ENCODE results near the gene OSBPL9.
"Not testable (repeated sequence)": the region's sequence is repeated elsewhere in the genome, so short reads cannot be mapped to it uniquely, and the experiment has no call there.

Gene OSBPL9

DNA sequence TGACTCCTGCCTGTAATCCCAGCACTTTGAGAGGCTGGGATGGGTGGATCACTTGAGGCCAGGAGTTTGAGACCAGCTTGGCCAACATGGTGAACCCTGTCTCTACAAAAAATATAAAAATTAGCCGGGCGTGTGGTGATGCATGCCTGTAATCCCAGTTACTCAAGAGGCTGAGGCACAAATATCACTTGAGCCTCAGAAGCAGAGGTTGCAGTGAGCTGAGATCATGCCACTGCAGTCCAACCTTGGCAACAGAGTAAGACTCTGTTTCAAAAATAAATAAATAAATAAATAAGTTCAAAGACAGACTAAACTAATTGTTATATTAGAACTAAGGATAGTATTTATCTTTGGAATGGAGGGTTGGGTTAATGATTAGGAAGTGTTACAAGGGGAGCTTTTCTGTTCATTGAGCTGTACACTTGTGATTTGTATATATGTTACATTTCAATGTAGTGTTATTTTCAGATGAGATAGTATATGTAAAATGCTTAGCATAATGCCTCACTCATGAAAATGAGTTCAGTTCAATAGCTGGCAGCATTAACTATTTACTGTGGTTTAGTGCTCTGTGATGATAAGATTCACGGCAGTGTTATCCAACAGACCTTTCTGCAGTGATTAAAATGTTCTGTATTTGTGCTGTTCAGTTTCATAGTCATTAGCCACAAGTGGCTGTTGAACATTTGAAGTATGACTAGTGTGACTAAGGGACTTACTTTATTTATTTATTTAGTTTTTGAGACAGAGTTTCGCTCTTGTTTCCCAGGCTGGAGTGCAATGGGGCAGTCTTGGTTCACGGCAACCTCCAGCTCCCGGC is 47.7 kb downstream of the OSBPL9 start:
- peak; percentile 48 for DNase-seq (ENCODE audit: low spot score)

DNA sequence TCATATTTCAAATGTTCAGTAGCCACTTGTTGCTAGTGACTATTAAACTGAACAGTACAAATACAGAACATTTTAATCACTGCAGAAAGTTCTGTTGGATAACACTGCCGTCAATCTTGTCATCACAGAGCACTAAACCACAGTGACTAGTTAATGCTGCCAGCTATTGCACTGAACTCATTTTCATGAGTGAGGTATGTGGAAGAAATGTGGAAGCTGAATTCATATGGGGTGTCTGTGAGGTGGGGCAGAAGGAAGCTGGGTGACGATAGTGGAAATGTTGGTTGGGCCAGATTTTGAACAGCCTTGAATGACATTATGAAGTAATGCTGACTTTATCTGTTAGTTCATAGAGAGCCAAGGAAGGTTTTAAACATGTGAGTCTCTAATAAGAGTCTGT is 49.6 kb downstream of the OSBPL9 start:
- DNase-seq (ENCODE audit: low spot score), result peak; percentile 51

DNA sequence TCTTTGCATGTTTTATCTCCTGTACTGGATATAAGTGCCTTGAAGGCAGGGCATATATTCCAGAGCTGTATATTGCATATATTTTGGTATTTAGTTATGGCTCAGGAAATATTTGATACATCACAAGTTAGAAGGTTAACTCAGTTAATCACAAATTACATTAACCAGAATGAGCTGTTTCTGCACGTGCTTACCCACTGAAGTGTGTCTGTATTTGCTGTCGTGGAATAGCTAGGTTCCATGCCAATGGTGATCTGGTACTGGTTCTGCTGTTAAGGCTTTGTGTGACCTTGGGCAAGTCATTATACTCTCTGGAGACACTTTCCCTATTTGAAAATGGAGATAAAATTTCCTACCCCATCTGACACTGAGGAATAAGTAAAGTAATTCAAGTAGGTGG is 50.7 kb downstream of the OSBPL9 start:
- peak; percentile 51 for DNase-seq (ENCODE audit: low spot score)

DNA sequence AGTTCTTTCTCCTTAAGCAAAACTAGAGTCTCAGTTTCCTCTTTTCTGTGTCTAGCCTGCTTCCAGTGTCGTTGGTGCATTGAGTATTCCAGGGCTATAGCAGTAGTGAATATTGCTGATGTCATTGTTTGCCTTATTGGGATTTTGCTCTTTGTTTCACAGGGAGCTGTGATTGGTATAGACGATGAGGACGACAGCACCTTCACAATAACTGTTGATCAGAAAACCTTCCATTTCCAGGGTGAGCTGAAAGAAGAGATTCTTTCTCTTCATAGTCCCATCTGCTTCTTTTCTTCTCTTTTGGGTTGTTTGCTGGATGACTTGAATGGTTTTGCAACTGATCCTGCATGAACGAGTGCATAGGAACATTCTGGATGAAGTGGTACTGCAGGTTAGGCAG is 52.4 kb downstream of the OSBPL9 start:
- DNase-seq (ENCODE audit: low spot score), result no peak

DNA sequence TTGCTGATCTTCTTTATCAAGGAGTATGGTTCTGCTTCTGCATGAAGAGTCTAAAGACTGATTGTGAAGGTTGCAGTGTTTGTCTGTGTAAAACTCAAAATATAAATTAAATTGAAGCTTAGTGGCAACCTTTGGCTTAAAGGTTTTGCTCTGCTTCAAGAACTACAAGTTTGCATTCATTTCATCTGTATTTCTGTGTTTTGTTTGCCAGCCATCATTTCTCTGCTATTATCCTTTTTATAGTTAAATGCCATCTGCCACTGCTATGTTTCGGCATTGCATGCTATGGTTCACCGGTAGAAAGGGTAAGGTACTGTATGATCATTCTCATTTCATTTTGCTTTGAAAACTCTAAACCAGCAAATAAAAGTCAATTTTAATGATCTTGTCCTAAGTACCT is 52.9 kb downstream of the OSBPL9 start:
- DNase-seq (ENCODE audit: low spot score), result no peak

DNA sequence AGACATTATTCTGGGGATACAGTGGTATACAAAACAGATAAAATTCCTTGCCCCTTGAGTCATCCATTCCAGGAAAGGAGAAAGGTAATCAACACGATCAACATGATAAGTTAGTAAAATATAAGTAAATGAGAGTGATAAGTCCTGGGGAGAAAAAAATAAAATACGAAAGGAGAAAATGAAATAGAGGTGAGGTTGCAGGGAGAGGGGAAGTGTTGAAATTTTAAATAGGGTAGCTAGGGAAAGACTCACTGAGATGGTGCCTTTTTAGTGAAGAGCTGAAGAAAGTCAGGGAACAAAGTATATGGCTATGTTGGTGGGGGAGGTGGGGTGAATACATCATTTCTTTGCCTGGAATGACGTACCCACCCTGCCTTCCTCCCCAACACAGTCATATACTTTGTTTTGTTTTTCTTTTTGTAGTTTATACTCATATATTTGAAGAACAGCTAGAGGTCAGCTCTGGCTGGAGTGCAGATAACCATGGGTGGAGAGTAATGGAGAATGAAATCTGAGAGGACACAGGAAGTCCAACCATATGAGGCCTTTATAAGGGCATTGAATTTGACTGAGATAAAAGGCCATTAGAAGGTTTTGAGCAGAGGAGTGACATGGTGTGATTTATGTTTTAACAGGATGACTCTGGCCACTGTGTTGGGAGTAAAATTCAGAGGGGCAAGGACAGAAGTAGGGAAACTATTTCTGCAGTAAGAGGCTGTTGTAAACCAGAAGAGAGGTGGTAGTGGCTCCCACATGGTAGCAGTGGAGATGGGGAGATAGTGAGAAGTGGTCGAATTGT is 54.8 kb downstream of the OSBPL9 start:
- DNase-seq (ENCODE audit: low spot score), result no peak

DNA sequence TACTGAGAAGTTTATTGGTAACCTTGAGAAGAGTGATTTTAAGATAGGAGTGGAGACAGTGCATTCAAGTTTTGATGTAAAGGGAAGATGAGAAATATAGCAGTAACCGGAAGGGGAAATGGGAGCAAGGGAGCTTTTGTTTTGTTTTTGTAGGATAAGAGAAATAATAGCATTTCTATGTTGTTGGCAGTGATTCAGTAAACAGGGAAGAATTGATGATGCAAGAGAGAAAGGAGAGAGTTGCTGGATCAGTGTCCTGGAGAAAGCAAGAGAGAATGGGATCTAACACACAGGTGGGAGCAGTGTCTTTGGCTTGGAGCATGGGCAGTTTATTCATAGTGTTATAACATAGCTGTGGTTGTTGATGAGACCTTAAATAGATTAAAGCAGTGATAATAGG is 56.4 kb downstream of the OSBPL9 start:
- DNase-seq (ENCODE audit: low spot score), result no peak

DNA sequence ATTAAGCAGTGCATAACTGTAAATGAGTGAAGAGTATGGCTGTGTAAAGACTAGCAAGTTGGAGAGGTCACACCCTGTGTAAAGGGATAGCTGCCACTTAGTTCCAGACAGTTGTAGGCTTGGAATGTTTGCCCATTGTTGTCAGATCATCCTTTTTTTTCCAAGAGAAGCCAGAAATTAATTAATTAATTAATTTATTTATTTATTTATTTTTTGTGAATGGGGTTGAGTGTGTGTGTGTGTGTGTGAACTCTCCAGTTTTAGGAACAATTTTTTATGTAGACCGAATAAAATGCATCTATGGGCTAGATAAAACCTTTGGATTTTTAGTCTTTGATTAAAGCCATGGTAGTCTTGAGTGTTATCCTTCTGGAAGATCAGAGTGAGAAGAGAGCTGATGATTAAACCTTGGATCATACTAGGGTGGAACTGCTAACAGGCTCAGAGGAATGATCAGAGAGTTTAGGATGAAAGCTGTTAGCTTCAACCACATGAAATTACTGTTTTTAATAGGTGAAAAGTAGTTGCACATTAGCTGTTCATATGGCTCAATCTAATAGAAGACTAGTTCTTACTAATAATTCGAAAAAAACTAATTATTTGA is 58.4 kb downstream of the OSBPL9 start:
- DNase-seq (ENCODE audit: low spot score), result peak; percentile 39

DNA sequence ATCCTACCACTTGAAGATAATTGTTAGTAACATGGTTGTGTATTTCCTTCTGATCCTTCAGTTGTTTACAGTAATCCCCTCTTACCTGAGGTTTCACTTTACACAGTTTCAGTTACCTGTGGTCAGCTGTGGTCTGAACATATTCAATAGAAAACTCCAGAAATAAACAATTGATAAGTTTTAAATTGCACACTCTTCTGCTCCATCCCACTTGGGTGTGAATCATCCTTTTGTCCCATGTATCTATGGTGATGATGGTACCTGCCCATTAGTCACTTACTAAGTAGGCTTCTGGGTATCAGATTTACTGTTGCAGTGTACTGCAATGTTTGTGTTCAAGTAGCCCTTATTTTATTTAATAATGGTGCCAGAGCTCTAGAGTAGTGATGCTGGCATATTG is 62.5 kb downstream of the OSBPL9 start:
- peak; percentile 73 for DNase-seq (ENCODE audit: low spot score)

DNA sequence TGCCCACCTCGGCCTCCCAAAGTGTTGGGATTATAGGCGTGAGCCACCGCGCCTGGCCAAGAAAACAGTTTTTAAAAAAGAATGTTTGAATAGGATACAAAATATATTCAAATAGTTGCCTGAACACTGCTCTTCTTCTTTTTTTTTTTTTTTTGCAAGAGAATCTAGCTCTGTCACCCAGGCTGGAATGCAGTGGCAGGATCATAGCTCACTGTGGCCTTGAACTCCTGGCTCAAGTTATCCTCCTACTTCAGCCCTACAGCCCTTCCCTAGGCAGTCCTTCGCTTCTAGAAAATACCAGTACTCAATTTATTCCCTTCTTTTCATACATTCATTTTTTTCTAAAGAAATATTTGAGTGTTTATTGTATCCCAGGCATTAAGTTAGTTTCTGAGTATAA is 67.9 kb downstream of the OSBPL9 start:
- no peak for DNase-seq (ENCODE audit: low spot score)

DNA sequence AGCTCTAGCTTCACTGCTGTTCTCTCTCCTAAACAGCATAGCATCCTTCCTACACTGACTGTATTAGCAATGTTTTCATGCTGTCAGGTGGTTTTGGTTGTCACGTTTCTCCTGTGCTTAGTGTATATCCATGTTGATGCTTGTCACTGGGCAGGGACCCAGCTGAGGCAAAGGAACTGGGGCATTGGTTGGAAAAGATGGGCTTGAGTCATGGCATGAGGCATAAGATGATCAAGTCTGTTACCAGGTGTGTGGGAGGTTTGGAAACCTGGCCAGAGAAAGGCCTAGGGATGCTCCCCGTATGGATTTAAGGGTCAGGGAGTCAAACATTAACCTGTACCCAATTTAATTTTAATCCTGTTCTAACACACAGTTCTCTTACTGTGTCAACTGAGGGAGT is 69.6 kb downstream of the OSBPL9 start:
- peak; percentile 79 for DNase-seq (ENCODE audit: low spot score)

DNA sequence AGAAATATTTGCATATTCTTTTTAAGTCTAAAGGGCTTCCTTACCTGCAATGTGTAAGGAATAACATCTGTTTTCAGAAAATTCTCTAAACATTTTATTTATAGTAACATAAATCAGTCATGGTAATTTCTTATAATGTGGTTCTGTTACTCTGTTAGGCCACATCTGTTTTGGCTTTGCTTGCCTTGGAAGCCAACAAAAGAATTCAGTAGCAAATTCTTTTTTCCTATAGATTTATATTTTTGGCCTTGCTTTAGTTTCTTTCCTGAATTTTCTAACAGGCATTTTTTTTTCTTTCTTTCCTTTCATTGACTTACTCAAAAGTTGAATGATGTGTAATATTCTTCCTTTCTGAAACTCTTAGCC is 72.2 kb downstream of the OSBPL9 start:
- DNase-seq (ENCODE audit: low spot score), result no peak

DNA sequence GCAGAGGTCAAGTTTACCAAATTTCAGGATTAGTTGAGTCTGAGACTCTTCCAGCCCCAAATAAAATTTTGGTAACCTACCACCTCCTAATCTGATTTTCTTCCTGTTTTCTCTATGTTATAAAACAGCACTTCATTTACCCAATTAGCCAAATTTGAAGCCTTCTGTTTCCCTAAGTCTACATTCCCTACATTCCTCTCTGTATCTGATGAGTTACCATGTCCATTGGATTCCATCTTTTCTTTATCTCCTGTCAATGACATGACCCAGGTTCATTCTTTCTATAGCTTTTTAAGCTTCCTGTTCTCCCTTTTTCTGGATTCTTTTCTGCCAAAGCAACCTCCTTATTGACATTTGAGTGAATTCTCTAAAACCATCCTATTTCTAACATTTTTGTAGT is 72.8 kb downstream of the OSBPL9 start:
- DNase-seq (ENCODE audit: low spot score), result no peak

DNA sequence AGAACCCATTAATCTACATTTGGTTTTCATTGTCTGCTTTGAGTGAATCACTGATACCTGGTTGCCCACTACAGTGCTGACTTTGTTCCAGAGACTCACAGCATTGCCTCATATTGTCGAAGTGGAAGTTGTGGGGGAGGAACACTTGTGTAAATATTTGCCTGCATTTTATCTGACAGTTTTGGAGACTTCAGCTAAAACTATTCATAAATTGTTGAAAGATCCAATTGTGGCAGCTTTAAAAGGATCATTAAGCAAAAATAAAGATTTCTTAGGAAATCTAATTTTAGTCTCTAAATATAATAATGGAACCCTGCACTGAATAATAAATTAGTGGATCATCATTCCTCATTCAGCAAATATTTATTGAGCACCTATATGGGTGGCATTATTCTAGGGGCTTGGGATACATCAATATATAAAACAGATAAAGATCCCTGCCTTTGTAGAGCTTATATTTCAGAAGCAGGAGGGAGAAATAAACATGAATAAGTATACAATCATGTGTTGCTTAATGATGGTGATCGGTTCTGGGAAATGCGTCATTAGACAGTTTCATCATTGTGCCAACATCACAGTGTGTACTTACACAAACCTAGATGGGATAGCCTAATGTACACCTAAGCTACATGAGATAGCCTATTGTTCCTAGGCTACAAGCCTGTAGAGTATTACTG is 73.5 kb downstream of the OSBPL9 start:
- peak; percentile 65 for DNase-seq (ENCODE audit: low spot score)

DNA sequence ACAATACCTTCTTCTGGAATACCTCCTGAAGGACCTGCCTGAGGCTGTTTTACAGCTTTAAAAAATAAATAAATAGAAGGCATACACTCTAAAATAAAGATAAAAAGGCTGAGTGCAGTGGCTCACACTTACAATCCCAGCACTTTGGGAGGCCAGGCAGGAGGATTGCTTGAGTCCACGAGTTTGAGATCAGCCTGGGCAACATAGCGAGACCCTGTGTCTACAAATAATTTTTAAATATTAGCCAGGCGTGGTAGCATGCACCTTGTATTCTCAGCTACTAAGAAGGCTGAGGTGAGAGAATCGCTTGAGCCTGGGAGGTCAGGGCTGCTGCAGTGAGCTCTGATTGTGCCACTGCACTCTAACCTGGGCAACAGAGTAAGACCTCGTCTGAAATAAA is 75.0 kb downstream of the OSBPL9 start:
- DNase-seq (ENCODE audit: low spot score), result no peak

DNA sequence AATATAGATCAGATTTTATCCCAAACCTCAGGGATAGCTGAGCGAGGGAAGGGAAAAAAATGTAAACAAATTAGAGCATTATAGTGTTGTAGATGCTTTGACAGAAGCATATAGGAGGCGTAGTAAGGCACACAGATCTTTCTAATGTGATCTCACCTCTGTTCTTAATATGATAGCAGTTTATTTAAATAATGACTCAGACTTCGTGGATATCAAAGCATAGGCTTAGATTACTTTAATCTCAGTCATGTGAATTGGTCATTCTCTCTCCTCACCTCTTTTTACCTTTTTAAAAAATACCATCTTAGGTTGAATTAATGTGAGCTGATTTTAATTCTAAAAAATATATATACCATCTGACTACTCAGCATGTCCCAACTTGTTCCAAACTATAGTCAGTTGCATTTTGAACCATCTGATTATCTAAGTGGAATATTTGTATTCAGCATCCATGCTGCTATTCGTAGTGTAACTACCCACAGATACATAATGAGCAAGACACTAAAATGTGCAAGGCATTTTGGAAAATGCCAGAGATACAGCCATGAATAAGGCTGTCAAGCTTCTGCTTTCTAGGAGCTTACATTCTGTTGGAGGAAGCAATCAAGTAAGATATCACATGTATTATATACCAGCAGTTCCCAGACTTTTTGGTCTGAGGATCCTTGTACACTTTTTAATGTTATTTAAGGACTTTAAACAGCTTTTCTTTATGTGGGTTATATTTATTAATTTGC is 76.7 kb downstream of the OSBPL9 start:
- DNase-seq (ENCODE audit: low spot score), result no peak

DNA sequence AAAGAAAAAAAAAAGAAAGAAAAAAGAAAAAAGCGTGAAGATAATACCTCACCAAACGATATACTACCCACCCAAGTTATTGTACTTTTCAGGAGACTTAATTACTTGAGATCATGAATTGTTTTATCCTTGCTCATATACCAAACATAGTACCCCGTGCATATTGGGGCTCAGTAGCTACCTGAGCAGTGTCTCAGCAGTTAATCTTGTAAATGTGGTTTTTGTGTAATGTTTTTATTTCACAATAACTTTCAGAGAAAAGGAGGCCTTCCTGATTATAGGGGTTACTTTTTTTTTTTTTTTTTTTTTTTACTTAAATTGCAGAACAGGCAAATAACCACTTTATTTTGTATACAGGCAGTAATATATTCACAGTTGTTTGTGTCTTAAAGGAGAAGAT is 80.3 kb downstream of the OSBPL9 start:
- no peak for DNase-seq (ENCODE audit: low spot score)

DNA sequence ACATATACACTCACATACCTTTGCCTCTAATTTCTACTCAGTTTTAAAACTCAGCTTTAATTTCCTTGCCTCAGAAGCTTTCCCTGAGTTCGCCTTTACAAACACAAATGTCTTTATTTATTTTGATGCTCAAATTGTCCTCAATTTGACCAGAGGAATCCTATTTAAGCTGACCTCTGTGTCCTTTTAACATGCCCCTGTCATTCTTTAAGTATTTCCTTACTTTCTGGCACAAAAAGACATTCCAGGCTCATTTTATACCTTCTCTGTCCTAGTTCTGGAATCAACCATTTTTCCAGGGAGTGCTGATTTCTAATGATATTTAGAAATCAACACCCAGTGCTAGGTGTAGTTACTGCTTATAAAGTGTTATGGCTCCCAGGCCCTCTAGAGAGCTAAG is 82.5 kb downstream of the OSBPL9 start:
- no peak for DNase-seq (ENCODE audit: low spot score)

DNA sequence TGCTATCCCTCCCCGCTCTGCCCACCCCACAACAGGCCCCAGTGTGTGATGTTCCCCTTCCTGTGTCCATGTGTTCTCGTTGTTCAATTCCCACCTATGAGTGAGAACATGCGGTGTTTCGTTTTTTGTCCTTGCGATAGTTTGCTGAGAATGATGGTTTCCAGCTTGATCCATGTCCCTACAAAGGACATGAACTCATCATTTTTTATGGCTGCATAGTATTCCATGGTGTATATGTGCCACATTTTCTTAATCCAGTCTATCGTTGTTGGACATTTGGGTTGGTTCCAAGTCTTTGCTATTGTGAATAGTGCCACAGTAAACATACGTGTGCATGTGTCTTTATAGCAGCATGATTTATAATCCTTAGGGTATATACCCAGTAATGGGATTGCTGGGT is 84.9 kb downstream of the OSBPL9 start:
- DNase-seq (ENCODE audit: low spot score), result not testable (repeated sequence)

DNA sequence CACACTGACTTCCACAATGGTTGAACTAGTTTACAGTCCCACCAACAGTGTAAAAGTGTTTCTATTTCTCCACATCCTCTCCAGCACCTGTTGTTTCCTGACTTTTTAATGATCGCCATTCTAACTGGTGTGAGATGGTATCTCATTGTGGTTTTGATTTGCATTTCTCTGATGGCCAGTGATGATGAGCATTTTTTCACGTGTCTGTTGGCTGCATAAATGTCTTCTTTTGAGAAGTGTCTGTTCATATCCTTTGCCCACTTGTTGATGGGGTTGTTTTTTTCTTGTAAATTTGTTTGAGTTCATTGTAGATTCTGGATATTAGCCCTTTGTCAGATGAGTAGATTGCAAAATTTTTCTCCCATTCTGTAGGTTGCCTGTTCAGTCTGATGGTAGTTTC is 85.3 kb downstream of the OSBPL9 start:
- not testable (repeated sequence) for DNase-seq (ENCODE audit: low spot score)

DNA sequence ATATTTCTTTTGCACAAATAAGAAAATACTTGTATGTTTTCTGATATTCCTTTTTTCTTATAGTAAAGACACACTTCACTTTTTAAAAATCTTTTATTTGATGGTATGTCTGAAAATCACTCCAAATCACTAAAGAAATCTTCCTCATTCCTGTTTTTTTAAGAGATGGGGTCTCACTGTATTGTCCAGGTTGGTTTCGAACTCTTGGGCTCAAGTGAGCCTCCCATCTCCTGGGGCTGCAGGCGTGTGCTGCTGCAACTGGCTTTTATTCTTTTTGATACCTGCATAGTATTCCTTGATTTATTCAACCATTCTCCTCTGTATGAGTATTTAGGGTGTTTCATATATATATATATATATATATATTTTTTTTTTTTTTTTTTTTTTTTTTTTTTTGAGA is 88.1 kb downstream of the OSBPL9 start:
- no peak for DNase-seq (ENCODE audit: low spot score)

Measured in kidney tubule cell (primary cell).